ENCODE measurements around the gene TOMM40L.

Gene TOMM40L

DNA sequence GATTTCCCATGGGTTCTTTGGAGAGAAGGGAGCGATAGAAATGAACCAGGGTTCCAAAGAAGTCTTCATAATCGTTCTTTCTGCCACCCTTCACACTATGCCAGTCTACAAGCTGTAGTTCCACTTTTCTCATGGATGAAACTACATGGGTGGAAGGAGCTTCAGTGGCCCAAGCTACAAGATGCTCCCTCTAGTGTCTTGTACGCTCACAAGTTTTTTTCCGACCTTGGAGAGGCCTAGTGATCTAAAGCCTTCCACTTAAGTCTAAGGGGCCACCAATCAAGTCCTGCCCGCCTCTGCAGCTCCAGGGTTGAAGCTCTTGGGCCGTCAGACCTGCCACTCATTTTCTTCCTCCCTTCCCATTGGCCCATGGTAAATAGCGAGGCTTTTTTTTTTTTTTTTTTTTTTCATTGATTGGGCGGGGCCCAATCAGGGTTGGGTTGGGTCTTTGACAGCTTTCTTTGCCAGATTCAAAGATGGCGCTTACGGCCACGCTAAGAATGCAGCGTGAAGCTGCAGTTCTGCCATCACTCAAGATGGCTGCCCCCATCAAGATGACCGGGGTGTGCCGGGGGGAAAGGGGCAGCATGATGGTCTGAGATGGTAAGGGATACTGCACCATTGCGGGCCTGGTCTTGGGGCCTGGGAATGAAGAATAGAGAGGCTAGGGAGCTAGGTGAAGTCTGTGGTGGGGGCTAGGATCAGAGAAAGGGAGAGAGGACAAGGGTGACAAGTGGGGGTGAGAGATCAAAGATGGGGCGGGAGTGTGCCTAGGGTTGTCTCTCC, at the start of gene TOMM40L:
TOMM40L (plus strand) TSS at position 527 of the 786 bp plus-strand sequence. CDS start 430 bp downstream, outside the sequence.
- DNase-seq: peak; percentile 99

DNA sequence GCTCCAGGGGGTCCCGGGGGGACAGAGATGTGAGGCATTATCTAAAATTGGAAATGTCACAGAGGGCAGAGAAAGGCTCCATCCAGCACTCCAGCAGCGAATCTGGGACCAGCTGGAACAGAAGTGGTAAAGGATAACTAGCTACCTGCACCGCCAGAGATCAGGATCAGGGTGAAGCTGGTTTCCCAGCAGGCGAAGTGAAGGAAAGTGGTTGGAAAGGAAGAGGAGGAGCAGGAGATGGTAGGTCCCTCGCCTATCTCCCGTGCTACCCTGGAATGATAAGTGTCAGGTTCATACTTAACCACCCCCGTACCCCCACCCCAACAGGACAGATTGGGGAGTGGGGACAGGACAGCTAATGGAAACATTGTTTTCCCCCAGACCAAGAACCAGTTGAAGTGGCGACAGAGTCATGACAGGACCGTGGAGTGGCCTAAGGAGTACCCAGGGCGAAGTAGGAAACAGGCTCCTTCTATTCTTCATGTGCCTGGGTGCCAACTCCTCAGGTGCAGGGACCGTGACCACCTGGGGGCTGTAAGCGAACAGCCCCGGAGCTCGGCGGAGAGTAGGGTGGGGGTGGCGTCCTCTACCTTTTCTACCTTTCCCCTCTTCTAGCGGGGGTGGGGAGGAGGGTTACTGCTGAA, 49.3 kb upstream of the TOMM40L start:
- DNase-seq: no peak

DNA sequence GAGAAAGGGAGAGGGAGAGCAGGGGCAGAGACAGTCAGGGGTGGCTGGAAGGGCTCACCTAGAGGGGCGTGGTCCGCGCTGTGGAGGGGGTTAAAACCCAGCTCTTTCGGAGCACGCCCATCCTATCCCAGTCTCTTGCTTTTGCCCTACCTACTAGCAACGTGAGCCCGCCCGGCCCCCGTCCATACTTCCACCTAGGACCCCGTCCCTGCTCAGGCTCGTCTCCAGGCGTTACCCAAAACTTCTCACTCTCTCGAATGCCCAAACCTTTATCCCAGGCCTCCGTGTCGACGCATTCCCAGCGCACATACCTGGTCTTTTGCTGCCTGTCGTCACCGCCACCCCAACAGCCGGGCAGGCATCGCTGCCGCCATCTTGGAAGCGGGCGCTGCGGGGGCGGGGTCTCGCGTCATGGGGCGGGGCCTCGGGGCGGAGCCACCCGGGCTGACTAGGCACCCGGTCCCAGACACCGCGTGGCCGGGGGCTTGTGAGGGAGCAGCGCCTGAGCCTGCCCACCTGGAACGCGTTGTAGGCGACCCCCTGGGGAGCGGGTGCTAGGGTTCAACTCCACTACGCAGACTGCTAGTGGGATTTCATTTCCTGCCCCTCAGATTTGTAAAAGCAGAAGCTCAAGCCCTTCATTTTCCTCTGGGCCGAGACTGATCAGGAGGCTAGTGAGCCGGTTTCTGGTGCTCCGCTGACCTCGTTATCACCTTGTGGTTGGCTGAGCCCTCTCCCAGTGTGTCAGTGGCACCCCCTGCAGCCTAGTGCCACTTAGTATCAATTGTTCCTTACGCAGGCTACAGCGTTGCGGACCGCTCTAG, 48.5 kb upstream of the TOMM40L start, which contains the start of gene B4GALT3:
B4GALT3 (minus strand) TSS at position 396 of the 824 bp plus-strand sequence. CDS start 1,447 bp downstream, outside the sequence.
- DNase-seq: peak; percentile 54

DNA sequence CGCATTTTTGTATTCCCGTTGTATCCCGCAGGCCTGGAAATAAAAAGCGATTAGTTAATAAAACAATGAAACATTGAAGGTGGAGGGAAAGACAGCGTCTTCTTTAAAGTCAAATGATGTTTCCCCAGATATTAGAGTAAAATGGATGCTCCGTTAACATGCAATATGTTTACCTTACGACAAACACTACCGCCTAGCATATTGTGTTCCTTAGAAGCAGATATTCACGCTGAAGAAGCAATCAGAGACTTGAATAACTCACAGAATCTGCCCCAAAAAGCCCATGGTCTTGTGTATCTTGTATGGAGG, 48.0 kb upstream of the TOMM40L start:
- DNase-seq: no peak

DNA sequence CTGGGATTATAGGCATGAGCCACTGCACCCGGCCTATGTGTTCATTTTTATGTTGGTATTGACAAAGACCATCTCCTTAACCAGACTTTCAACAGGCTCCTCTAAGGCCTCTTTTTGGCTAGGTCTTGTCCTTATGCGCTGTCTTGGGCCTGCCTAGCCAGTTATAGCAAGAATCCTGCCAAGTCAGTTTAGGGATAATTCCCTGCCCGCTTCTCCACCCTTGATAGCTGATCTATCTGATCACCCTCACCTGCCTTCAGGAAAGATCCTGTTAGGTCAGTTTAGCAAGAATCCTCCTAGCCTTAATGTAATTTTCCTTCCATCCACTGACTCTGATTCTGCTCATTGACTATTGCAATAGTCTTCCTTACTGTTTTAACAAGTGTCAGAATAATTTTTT, 46.2 kb upstream of the TOMM40L start:
- no peak for DNase-seq

DNA sequence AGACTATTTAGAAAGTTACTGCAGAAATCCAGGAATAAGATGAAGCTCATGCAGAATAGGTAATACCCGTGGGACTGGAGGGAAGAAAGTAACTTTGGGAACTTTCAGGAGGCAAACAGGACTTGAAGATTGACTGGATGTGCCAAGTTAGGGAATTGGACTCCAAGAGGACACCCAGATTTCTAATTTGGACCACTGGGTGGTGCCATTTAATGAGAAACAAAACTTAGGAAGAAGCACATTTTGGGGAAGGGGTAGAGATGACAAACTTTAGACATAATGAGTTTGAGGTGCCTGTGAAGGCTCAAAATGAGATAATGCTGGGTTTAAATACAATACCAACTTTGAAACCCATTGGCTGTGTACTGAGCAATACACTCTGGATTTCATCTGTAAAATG, 45.2 kb upstream of the TOMM40L start:
- DNase-seq: peak; percentile 22

DNA sequence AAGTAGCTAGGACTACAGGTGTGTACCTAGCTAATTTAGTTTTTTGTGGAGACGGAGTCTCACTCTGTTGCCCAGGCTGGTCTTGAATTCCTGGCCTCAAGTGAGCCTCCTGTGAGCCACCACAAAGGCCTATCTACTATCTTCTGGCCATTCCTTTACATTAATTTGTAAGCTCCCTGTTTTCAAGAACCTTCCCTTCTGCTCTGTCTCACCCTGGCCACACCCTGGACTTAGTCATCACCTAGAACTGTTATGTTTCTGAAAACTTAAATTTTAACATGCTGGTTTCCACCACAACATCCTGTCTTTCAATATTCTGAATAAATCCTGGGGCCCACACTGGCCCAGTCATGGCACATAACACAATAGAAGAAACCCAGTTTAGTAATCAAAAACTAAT, 43.6 kb upstream of the TOMM40L start:
- no peak for DNase-seq

DNA sequence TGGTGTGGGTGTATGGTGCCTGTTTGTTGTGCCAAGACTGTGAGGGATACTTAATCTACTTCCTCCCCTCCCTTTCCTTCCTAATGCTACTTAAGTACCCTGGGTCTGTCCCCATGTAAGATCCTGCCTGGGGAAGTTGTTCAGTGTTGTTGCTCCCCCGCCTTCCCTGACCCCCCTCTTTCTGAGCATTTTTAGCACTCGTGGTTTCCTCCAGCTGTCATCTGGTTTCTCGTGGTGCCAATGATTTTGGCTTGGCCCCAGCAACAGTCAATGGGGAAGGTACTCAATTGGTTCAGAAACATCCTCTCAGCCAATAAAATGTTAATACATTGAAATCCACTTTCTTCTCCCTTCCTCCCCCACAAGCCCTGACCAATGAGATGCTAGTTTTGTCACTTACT, 40.6 kb upstream of the TOMM40L start:
- peak; percentile 97 for DNase-seq

DNA sequence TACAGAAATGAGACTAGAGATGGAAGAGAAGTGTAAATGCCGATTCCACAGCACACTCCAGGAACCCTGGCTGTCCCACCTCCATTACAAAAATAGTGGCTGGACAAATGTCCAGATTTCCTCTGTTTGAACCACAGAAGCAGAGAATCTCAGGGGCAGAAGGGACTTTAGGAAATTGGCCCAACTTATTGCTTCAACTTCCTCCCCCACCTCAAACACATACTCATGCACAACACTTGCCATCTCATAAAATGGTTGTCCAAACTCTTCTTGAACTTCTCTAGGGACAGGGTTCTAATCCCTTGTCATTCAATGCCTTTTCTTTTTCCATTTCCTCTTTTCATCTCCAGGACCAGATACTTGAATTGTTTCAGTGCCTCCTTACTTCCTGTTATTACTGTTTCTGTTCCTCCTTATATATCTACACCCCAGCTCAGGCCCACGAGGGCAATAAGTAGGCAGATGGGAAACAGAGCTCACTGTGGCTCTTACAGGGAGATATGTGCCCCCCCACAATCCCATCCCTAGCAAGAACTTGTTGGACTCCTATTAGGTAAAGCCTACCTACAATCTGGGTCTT, 40.0 kb upstream of the TOMM40L start:
- DNase-seq: no peak

DNA sequence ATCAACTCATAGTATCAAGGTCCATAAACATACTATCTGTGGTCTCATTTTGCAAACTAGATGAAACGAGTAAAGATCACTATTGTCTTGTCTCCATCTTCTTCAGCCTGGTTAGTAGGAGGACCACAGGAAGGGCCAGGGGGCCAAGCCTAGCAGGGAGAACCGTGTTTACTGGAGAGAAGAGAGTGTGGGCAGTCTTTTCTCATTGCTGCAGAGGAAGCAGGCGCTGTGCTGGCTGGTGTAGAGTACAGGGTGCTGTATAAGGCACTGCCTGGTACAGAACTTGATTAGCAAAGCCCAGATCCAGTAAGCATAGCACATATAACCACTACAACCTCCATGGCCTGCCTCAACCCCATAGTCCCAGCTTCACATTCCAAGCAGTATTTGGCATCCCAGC, 38.5 kb upstream of the TOMM40L start:
- DNase-seq: no peak

DNA sequence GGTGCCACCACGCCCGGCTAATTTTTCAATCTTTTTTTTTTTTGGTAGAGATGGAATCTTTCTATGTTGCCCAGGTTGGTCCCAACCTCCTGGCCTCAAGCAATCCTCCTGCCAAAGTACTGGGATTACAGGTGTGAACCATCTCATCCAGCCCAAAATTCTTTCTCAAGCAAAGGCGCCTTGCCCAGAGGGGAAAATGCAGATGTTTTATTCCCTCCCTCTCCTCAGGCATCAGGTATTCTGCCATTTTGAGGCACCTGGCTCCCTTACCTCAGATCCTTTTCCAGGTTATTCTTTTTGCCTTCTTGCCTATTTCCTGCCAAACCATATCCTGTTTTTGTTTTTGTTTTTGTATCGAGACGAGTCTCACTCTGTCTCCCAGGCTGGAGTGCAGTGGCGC, 37.5 kb upstream of the TOMM40L start:
- no peak for DNase-seq

DNA sequence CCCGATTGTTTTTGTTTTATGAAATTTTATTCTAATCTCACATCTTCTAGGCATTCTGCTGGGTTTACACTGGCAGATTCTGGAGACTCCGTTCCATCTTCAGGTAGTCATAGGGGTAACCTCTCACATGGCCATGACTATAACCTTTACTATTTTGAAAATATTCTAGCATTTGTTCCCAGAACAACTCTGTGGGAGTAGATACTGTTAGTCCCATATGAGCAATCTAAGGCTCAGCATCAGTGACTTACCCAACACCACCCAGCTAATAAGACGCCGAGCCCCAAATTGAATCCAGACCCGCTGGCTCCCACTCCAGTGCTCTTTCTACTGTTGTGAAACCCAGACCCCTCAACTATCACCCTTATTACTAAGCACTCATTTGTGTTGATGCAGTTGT, 36.8 kb upstream of the TOMM40L start:
- DNase-seq: no peak

DNA sequence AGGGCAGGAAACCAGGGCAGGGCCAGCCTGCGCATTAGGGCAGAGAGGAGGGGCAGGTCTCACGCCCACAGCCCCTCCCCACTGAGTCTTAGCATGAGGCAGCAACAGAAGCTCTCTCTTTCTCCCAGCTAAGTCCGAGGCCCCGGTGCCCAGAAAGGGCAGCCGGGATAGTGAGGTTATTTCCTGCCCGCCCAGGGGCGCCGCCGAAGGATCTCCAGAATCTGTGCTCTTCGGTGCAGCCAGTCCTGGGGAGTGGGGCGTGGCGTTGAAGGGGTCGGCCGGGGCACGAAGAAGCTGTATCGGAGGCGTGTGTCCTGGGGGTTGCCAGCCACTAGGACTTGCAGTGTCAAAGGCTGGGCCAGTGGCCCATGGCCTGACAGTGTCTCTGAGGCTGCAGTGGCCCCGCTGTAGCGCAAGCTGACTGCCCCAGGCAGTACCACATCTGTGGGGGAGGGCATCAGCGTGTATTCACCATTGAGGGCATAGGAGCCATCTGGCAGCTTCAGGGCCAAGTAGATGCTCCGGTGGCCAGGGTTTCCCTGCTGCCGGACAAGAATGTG, 34.8 kb upstream of the TOMM40L start:
- no peak for DNase-seq

DNA sequence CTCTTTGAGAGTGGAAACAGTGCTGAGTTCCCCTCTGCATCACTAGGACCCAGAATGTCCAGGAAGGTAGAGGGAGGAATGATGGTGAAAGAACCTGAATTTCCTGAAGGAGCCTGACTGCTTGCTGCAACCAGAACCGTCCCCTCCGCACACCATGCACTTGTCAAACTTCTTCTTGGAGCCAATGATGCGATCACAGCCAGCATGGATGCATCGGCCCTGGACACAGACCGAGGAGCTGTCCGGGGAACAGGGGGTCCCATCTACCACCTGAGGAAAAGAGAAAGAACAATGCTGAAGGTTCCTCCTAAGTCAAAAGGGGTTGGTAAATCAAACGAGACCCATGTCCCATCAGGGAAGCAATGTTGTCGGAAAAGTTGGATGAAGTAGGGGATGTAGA, 33.9 kb upstream of the TOMM40L start:
- DNase-seq: no peak

DNA sequence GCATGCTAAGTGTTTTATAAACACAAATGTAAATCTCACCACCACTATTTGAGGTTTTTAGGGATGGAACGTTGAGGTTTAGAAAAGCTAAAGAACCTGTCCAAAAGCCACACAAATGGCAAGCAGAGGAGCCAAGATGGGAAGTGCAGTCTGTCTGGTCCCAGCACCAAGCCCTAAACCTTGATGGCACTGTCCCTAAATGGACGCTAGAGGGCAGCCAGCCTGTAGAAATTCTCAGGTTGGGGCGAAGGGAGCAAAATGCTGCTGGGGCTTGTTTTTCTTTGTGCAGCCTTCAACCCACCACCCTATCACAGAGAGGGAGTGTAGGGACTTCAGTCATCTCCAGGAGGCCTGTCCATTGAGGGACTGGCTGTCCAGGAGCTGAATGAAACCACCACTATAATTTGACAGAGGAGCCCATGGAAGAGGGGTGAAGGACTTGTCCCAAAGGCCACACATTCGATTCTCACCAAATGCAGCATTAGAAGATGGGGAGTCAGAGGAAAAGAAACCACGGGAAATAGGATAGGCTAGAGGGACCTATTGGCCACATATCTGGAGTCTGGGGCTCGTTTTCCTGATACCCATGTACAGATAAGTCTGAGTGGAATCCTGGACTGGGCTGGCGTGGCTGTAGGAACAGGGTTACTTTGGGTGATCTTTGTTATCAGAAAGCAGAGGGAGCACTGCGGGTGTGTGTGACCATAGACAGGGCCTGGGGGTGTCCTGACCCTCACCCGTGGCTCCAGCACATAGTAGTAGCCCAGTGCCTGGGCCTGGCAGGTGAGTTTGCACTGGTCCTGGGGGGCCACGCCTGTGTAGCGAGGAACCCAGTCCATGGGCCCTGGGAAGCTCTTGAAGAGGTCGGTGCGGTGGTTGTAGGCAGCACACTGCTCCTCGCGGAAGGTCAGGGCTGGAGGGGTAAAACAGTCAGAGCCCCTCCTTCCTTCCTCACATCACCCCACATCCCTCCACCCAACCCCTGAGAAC, 33.1 kb upstream of the TOMM40L start:
- peak; percentile 56 for DNase-seq

DNA sequence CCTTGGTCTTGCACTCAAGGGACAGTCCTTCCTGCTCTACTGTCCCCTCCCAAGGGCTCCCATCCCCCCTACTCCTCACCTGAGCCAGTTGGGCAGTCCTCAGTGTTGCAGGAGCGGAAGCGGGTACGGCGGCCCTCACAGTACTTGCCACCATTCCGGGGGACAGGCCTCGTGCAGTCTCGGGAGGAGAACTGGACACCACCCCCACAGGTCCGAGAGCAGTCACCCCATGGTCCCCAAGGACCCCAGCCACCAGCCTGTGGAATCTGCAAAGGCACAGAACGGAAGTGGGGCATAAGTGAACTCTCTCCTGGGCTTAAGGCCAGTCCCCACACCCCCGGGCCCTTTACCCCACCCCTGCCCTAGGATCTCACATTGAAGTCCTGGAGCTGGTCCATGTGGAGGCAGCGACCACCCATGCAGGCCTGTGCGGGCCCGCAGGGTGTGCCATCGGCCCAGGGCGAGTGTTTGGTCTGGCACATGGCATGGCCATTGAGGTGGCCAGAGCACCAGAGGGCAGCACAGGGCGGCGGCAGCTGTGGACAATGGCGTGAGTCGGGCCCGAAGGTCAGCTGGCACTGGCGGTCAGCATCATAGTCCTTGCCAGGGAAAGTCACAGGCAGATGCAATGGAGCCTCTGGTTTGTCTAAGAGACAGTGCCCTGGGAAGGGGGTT, 32.2 kb upstream of the TOMM40L start:
- no peak for DNase-seq

DNA sequence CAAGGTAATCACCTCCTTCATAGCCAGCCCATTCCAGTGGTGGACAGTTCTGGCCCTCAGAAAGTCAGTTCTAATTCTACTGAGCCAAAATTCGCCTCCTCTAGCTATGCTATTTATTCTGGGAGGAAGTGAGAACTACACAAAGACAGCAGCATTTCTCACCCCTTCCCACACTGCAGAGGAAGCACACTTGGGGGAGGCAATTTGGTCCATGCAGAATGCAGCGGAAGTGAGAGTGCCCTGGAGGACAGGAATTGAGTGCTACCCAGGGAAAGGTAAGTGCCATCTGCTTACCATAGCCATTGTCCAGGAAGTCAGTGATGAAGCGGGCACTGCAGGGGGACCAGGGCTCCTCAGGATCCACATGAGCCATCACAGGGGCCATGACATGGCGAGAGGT, 30.7 kb upstream of the TOMM40L start:
- DNase-seq: no peak

DNA sequence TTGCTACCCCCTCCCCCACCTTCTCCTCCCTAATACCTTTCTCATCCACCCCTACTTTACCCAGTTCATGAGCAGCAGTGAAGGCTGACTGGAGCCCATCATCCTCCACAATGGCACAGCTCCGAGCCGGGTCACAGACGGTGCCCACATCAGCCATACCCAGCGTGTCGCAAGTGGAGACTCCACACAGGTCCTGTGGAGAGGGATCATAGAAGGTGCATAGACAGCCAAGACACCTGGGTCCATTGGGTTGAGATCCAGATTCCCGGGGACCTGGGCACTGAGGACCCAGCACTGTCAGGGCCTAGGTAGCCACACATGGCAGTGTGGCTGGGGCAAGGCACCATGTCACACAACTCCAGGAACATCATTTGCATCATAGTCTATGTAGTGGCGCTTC, 29.7 kb upstream of the TOMM40L start:
- DNase-seq: no peak

DNA sequence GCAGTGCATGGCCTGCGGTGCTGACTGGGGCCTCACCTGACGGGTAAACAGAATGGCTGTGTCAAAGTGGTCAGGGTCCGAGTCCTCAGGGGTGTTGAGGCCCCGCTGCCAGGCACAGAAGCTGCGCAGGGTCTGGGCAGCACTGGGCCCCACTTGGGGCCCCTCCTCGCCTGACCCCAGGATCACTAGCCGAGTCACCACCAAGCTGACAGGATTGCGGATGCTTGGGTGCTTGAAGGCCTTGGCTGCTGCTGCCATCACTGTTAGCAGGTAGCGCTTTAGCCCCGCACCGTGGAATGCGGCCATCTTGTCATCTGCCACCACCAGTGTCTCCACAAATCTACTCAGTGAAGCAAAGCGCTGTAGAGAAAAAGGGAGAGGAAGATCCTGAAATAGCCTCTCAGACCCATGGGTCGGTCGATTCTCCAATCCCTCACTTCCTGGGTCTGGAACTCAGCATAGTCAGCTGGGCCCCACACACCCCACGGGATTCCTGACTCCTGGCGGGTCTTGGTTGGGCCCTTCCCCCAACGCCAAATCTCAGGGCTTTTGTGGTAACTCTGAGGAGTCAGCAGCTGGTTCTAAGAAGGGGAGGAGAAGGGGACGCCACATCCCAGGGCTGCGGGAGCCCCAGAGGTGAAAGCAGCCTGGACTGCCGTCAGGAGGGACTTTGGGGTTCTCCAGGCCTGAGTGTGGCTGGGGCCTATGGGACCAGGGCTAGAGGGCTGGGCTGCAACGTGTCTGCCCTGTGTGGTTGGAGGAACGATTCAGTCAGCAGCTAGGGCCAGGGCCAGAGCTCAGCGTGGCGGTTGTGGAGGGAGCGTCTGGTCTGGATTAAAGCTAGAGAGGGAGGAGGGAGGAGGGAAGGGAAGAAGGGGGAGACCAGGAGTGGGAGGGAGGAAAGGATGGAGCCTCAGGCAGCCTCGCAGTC, 29.1 kb upstream of the TOMM40L start:
- no peak for DNase-seq
